ENCODE measurements around the gene CASP2. TPM values are rescaled to one million over a fixed set of nuclear protein-coding genes. Genes with fewer than 3 reads are reported as not detected.
"Not testable (repeated sequence)": the region's sequence is repeated elsewhere in the genome, so short reads cannot be mapped to it uniquely, and the experiment has no call there.

The CASP2 gene
- polyA plus RNA-seq, 3 donors: 47.4 to 61.7 (median 61.0) TPM

GRCh38 chr7:143289421-143289820, 1.3 kb downstream of the CASP2 start:
- DNase-seq: no peak

- not testable (repeated sequence) for DNase-seq
Measured at GRCh38 chr7:143289888-143290287, 1.7 kb downstream of the CASP2 start.

DNA sequence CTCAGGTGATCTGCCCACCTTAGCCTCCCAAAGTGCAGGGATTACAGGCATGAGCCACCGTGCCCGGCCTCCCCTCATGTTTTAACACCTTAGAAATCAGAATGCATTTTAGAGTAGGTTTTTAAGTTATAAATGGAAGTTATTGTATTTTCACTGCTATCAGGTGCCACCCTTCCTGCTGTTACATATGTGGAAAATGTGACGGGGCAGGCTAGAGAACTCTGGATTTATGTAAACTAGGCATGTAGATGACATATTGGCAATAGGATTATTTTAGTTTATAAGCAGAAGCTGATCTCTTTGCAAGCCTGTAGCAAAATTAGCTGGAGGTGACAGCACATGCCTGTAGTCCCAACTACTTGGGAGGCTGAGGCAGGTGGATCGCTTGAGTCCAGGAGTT, 2.1 kb downstream of the CASP2 start:
- DNase-seq: no peak

GRCh38 chr7:143292876-143293275, 4.7 kb downstream of the CASP2 start:
- no peak for DNase-seq

GRCh38 chr7:143295870-143296269, 7.7 kb downstream of the CASP2 start:
- no peak for DNase-seq

DNA sequence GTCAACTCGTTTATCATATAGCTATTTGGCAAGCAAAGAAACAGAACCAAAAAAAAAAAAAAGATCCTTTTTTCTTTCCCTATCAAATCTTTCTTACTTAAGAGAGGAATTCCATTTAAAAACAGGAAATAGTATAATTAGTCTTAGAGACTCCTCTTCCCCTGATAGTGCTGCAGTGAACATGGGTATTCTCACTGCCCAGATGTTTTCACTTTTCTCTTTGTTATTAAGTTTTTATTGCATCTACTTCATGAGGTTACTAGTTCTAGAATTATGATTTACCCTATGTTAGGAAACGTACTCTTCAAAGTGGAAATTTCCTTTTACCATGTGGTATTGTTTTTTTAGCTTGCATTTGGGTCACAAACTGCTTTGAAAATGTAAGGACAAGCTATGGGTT, 8.5 kb downstream of the CASP2 start:
- no peak for DNase-seq

DNA sequence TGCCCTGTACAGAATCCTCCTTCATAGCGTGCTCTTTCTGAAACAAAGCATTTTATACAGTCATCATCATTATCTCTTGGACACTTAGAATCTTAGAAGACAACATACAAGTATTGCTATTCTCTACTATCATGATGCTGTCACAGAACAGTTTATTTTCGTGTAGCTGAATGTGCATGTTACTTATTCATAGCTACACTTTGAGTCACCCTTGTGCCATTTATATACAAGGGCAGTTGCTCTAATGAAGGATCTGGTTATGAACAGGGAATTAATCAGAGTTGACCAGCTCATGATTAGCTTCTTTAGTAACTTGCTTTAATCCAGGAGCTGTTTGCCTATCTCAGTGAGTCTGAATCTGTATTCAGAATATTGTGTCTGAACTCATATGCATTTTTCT, 11.2 kb downstream of the CASP2 start:
- DNase-seq: no peak

- DNase-seq: no peak
Measured at GRCh38 chr7:143299840-143300239, 11.7 kb downstream of the CASP2 start.

- DNase-seq: no peak
Measured at GRCh38 chr7:143300959-143301935, 13.1 kb downstream of the CASP2 start.

DNA sequence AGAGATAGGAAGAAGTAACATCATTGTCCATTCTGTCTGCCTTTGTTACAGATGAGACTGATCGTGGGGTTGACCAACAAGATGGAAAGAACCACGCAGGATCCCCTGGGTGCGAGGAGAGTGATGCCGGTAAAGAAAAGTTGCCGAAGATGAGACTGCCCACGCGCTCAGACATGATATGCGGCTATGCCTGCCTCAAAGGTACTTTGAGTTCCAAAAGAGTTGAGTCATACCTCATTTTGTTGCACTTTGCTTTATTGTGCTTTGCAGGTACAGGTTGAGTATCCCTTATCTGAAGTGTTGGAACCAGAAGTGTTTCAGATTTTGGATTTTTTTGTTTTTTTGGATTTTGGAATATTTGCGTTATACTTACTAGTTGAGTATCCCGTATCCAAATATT, 15.6 kb downstream of the CASP2 start:
- DNase-seq: no peak

DNA sequence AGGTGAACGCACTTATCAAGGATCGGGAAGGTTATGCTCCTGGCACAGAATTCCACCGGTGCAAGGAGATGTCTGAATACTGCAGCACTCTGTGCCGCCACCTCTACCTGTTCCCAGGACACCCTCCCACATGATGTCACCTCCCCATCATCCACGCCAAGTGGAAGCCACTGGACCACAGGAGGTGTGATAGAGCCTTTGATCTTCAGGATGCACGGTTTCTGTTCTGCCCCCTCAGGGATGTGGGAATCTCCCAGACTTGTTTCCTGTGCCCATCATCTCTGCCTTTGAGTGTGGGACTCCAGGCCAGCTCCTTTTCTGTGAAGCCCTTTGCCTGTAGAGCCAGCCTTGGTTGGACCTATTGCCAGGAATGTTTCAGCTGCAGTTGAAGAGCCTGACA, 16.8 kb downstream of the CASP2 start:
- DNase-seq: no peak

DNA sequence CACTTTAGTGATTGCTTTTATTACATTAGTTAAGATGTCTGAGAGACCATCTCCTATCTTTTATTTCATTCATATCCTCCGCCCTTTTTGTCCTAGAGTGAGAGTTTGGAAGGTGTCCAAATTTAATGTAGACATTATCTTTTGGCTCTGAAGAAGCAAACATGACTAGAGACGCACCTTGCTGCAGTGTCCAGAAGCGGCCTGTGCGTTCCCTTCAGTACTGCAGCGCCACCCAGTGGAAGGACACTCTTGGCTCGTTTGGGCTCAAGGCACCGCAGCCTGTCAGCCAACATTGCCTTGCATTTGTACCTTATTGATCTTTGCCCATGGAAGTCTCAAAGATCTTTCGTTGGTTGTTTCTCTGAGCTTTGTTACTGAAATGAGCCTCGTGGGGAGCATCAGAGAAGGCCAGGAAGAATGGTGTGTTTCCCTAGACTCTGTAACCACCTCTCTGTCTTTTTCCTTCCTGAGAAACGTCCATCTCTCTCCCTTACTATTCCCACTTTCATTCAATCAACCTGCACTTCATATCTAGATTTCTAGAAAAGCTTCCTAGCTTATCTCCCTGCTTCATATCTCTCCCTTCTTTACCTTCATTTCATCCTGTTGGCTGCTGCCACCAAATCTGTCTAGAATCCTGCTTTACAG, 17.4 kb downstream of the CASP2 start:
- no peak for DNase-seq

DNA sequence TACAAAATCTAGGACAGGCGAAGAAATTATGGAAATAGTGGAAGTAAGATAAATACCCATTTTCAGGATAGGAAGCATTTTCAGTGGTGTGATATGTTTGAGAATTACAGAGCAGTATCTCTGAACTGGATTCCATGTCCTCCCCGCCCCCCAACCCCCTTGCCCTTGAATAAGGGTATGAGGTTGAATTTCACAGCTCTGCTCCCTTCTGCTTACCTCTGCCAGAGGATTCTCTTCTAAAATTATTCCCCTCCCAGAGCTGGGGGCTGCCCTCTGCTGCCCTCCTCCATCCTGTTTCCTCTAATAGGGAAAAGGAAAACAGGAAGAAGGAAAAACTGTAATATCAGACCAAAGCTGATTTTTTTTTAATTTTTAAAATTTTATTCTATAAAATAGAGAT, 20.5 kb downstream of the CASP2 start:
- DNase-seq: no peak

DNA sequence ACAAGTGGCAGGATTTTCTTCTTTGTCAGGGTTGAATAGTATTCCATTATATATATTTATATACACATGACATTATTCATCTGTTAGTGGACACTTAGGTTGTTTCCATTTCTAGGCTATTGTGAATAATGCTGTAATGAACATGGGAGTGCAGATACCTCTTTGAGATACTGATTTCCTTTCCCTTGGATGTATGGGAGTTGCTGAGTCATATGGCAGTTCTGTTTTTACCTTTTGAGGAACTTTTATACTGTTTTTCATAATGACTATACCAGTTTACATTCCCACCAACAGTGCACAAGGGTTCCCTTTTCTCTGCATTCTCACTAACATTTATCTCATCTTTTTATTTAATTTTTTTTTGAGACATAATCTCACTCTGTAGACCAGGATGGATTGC, 26.0 kb downstream of the CASP2 start:
- DNase-seq: no peak

DNA sequence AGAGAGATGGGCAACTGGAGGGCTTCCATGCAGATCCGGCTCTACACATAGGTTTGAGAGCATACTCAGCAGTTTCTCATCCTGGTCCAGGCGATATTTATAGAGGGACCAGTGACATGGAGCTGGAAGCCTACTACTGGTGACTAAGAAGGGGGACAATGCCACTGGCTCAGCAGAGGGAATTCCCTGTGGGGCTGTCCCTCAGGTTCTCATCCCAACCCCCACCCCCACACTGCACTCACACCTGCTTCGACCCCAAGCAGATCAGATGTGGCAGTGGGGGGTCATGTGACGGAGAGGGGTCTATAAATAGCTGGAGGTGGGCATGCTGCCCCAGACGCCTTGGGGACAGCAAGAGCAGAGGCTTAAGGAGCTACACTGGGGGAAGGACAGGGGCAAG, 27.6 kb downstream of the CASP2 start, which contains the start of gene CLCN1:
Gene CLCN1 (plus strand): TSS at position 336 of the 400 bp plus-strand sequence. CDS start 102 bp downstream, outside the sequence.
- DNase-seq: no peak

GRCh38 chr7:143316492-143316891, 28.3 kb downstream of the CASP2 start:
- DNase-seq: no peak

GRCh38 chr7:143318661-143319060, 30.5 kb downstream of the CASP2 start:
- DNase-seq: no peak

- DNase-seq: no peak
Measured at GRCh38 chr7:143320620-143321019, 32.5 kb downstream of the CASP2 start.

DNA sequence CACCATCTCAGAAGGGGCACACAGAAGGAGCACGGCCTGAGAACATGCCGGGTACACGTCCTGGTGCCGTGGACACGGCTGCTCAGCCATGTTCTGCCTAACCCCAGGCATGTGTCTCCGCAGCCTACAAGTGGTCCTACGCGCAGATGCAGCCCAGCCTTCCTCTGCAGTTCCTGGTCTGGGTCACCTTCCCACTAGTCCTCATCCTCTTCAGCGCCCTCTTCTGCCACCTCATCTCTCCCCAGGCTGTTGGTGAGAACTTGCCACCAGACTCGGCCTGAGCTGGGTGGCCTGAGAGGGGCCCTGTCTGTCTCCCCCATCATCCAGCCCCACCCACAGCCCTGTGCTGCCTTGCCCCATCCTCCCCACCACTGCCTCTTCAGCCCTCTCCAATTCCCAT, 33.1 kb downstream of the CASP2 start:
- DNase-seq: no peak

DNA sequence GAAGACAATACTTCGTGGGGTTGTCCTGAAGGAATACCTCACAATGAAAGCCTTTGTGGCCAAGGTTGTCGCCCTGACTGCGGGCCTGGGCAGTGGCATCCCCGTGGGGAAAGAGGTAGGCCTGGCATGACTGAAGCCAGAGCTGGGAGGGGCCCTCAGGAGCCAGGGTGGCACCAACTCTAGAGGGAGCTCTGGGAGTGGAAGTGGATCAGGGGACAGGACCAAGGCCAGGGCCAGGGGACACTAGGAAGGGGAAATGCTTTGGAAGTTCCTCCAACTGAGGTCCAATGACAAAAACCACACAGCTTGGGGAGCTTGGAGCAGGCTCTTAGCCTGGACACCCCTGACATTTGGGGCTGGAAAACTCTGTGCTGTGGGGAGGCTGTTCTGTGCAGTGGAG, 33.6 kb downstream of the CASP2 start:
- DNase-seq: no peak

DNA sequence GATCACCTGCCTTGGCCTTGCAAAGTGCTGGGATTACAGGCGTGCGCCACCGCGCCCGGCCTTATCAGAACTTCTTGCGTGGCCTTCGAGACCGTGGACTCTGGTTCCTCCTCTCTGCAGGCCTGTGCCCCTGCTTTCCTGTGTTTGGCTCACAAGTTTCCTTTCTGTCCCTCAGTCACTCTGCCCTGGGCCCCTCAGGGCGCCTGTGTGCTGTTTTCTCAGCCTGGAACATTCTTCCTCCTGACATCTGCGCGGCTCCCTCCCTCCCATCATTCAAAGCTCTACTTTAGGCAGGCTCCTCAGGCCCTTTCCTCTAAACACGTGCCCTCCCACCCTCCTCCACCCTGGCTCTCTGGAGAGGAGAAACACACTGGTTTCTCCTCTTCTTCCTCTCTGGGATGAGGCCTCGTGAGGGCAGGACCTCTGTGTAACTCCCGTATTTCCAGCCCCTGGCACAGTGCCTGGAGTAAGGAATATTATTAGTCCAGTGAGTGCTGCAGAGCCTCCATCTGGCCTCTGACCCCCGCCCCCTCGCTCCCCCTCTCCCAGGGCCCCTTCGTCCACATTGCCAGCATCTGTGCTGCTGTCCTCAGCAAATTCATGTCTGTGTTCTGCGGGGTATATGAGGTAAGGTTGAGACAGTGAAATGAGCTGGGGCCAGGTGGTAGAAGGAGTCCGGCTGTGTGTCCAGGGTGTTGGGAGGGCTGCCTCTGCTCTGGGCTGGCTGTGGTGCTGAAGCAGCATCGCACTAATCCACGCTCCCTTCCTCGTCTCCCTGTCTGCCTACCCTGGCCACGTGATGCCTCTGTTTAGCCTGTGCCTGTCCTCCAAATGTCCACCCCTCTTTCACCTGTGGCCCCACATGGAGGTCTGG, 34.8 kb downstream of the CASP2 start:
- DNase-seq: no peak

GRCh38 chr7:143323653-143324052, 35.5 kb downstream of the CASP2 start:
- DNase-seq: no peak

All from renal pelvis (tissue), 4 donors.